Trophoblast cell (in vitro differentiated cells and primary cell): ENCODE data around the gene ERAP2.
A peak's percentile ranks its signal among the peaks of the same experiment; 100 is the strongest.

Experiments used
- DNase-seq, 2 donors: peaks; one replicate each; pipeline ENCODE4 v3.0.0-alpha.2; 2016
- H2AFZ ChIP-seq: 2 replicates; pipeline ENCODE4 v1.6.1; 2013; ENCODE audit warnings: low read length, moderate library complexity, mild to moderate bottlenecking; ENCODE audit not compliant: insufficient read depth, poor library complexity
- H2AK5ac ChIP-seq: 2 replicates; pipeline ENCODE4 v1.6.1; 2013; ENCODE audit warnings: mild to moderate bottlenecking, low read length
- H2BK120ac ChIP-seq: 2 replicates; pipeline ENCODE4 v1.6.1; 2013; ENCODE audit warnings: low read length, mild to moderate bottlenecking, moderate library complexity; ENCODE audit not compliant: insufficient read depth, poor library complexity
- H2BK12ac ChIP-seq: 2 replicates; pipeline ENCODE4 v1.6.1; 2013; ENCODE audit warnings: mild to moderate bottlenecking, low read length, moderate library complexity
- H2BK5ac ChIP-seq: 2 replicates; pipeline ENCODE4 v1.6.1; 2013; ENCODE audit warnings: low read length, low read depth, moderate library complexity, mild to moderate bottlenecking; ENCODE audit not compliant: poor library complexity
- H3K14ac ChIP-seq: 2 replicates; pipeline ENCODE4 v1.6.1; 2013; ENCODE audit warnings: mild to moderate bottlenecking, low read length
- H3K18ac ChIP-seq: 2 replicates; pipeline ENCODE4 v1.6.1; 2013; ENCODE audit warnings: mild to moderate bottlenecking, low read length
- H3K23ac ChIP-seq: 2 replicates; pipeline ENCODE4 v1.6.1; 2013; ENCODE audit warnings: low read length
- H3K27ac ChIP-seq: 2 replicates; pipeline ENCODE4 v1.5.1; 2013; ENCODE audit warnings: low read depth, mild to moderate bottlenecking, inconsistent platforms, low read length, moderate library complexity
- H3K27me3 ChIP-seq: 2 replicates; pipeline ENCODE4 v1.6.1; 2013; ENCODE audit warnings: inconsistent platforms, mild to moderate bottlenecking, low read length, moderate library complexity; ENCODE audit not compliant: insufficient read depth
- H3K36me3 ChIP-seq, 2 experiments: 1 replicate in 1 of 2; 2 replicates in 1 of 2; pipeline ENCODE4 v1.6.1; 2013; ENCODE audit warnings: low read length in 2 of 2, mild to moderate bottlenecking in 2 of 2, moderate library complexity in 1 of 2; ENCODE audit not compliant: insufficient read depth in 2 of 2, control insufficient read depth in 1 of 2
- H3K4ac ChIP-seq: 2 replicates; pipeline ENCODE4 v1.6.1; 2013; ENCODE audit warnings: low read depth, mild to moderate bottlenecking, low read length, moderate library complexity
- H3K4me1 ChIP-seq, 2 experiments: 1 replicate in 1 of 2; 2 replicates in 1 of 2; pipeline ENCODE4 v1.6.1; 2013; ENCODE audit warnings: low read length in 2 of 2, mild to moderate bottlenecking in 2 of 2, moderate library complexity in 1 of 2; ENCODE audit not compliant: insufficient read depth in 2 of 2, control insufficient read depth in 1 of 2
- H3K4me2 ChIP-seq: 2 replicates; pipeline ENCODE4 v1.6.1; 2013; ENCODE audit warnings: inconsistent platforms, mild to moderate bottlenecking, low read length, moderate library complexity
- H3K4me3 ChIP-seq: 2 replicates; pipeline ENCODE4 v1.5.1; 2013; ENCODE audit warnings: mild to moderate bottlenecking, low read depth, low read length, inconsistent platforms
- H3K79me1 ChIP-seq: one replicate; pipeline ENCODE4 v1.6.1; 2013; ENCODE audit warnings: low read length
- H3K79me2 ChIP-seq: 2 replicates; pipeline ENCODE4 v1.6.1; 2013; ENCODE audit warnings: low read length, mild to moderate bottlenecking; ENCODE audit not compliant: control insufficient read depth, insufficient read depth, poor library complexity
- H3K9ac ChIP-seq: 2 replicates; pipeline ENCODE4 v1.6.1; 2013; ENCODE audit warnings: mild to moderate bottlenecking, low read length
- H3K9me3 ChIP-seq: 2 replicates; pipeline ENCODE4 v1.6.1; 2013; ENCODE audit warnings: low read depth, mild to moderate bottlenecking, control low read depth, inconsistent platforms, low read length; ENCODE audit not compliant: insufficient read depth
- H4K12ac ChIP-seq: 2 replicates; pipeline ENCODE4 v1.6.1; 2013; ENCODE audit warnings: low read depth, mild to moderate bottlenecking, low read length, moderate library complexity
- H4K8ac ChIP-seq: 2 replicates; pipeline ENCODE4 v1.6.1; 2013; ENCODE audit warnings: low read depth, mild to moderate bottlenecking, low read length, moderate library complexity
- H4K91ac ChIP-seq: one replicate; pipeline ENCODE4 v1.6.1; 2013; ENCODE audit warnings: low read depth, mild to moderate bottlenecking, low read length, moderate library complexity
- WGBS: extraction: QIAGEN DNeasy Blood & Tissue Kit; methylation state at CpG from one replicate; pipeline ENCODE4 v1.1.7; 2013; ENCODE audit warnings: missing lambda C conversion rate; ENCODE audit not compliant: insufficient read length, insufficient coverage; ENCODE audit errors: extremely low coverage; 5-methylcytosine and 5-hydroxymethylcytosine counted together

ERAP2 gene

DNA sequence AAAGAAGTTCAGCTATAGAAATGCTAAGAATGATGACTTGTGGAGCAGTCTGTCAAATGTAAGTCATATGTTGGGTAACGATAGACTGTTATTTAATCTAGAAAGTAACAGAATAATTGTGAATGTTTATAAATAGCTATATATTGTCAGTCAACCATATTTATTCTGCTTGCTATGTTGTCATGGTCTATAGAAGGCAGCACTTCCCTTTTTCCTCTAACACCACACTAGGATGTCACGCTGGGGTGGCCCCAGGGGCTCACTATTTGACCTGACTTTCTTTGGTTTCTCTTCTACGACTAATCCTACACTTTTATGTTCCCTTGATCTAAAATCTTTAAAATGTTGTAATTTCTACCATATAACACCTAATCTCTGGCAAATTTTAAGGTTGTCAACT lies 20.5 kb downstream of the ERAP2 start:
- Histone ChIP-seq H3K9ac (no peak overlapping the region), H3K23ac (no peak overlapping the region), H3K4ac (no peak overlapping the region), H2BK12ac (no peak overlapping the region), H3K14ac (no peak overlapping the region), H4K12ac (no peak overlapping the region), H3K36me3 (no peaks in the 10 kb centered on the region), H3K27me3 (no peaks in the 10 kb centered on the region), H3K18ac (no peak overlapping the region), H3K79me2 (no peaks in the 10 kb centered on the region), H3K4me1 (peaks cover 3 to 4% of the 10 kb centered on the region in 2 experiments), H3K9me3 (no peaks in the 10 kb centered on the region), H2BK120ac (no peak overlapping the region), H3K4me2 (no peak overlapping the region), H4K91ac (no peak overlapping the region), H3K4me3 (no peak overlapping the region), H3K27ac (no peak overlapping the region), H2AFZ (no peak overlapping the region), H2BK5ac (no peak overlapping the region), H4K8ac (no peak overlapping the region), H2AK5ac (no peak overlapping the region), H3K79me1 (no peaks in the 10 kb centered on the region)
- no CpG with 5 or more reads among the region's 3 CpGs for whole genome bisulfite sequencing
- peak in 1 of 2 donors; percentile 12 for DNase-seq

GRCh38 chr5:96901384-96901783 lies 25.1 kb downstream of the ERAP2 start:
- no peak overlapping the region for H3K4ac ChIP-seq
- no peaks in the 10 kb centered on the region for H3K79me1 ChIP-seq
- H3K14ac ChIP-seq, result no peak overlapping the region
- peak in 1 of 2 donors; percentile 43 for DNase-seq
- H4K8ac ChIP-seq, result no peak overlapping the region
- H3K9me3 ChIP-seq, result no peaks in the 10 kb centered on the region
- no peak overlapping the region for H2AFZ ChIP-seq
- H2BK5ac ChIP-seq, result no peak overlapping the region
- H3K27me3 ChIP-seq, result no peaks in the 10 kb centered on the region
- no CpG with 5 or more reads among the region's 6 CpGs for WGBS
- H3K79me2 ChIP-seq, result no peaks in the 10 kb centered on the region
- H2BK12ac ChIP-seq, result no peak overlapping the region
- H3K4me1 ChIP-seq, result no peaks in the 10 kb centered on the region
- no peak overlapping the region for H3K4me2 ChIP-seq
- no peak overlapping the region for H4K12ac ChIP-seq
- no peak overlapping the region for H3K4me3 ChIP-seq
- H3K18ac ChIP-seq, result no peak overlapping the region
- no peak overlapping the region for H2BK120ac ChIP-seq
- no peaks in the 10 kb centered on the region for H3K36me3 ChIP-seq
- no peak overlapping the region for H3K27ac ChIP-seq
- H2AK5ac ChIP-seq, result no peak overlapping the region
- no peak overlapping the region for H4K91ac ChIP-seq
- no peak overlapping the region for H3K23ac ChIP-seq
- H3K9ac ChIP-seq, result no peak overlapping the region

- H3K4me1 ChIP-seq, result no peaks in the 10 kb centered on the region
- H4K91ac ChIP-seq, result no peak overlapping the region
- H2AK5ac ChIP-seq, result no peak overlapping the region
- H3K27ac ChIP-seq, result no peak overlapping the region
- H3K4ac ChIP-seq, result no peak overlapping the region
- H3K27me3 ChIP-seq, result no peaks in the 10 kb centered on the region
- no peak overlapping the region for H4K12ac ChIP-seq
- no peaks in the 10 kb centered on the region for H3K79me1 ChIP-seq
- H2BK120ac ChIP-seq, result no peak overlapping the region
- DNase-seq, result peak in 1 of 2 donors; percentile 58
- H2BK5ac ChIP-seq, result no peak overlapping the region
- H2AFZ ChIP-seq, result no peak overlapping the region
- H4K8ac ChIP-seq, result no peak overlapping the region
- H3K36me3 ChIP-seq, result no peaks in the 10 kb centered on the region
- H3K4me3 ChIP-seq, result no peak overlapping the region
- no CpG with 5 or more reads among the region's 1 CpG for WGBS
- no peak overlapping the region for H3K4me2 ChIP-seq
- no peaks in the 10 kb centered on the region for H3K79me2 ChIP-seq
- H3K9ac ChIP-seq, result no peak overlapping the region
- no peak overlapping the region for H3K23ac ChIP-seq
- no peak overlapping the region for H2BK12ac ChIP-seq
- no peaks in the 10 kb centered on the region for H3K9me3 ChIP-seq
- H3K18ac ChIP-seq, result no peak overlapping the region
- no peak overlapping the region for H3K14ac ChIP-seq
Measured at GRCh38 chr5:96901841-96902240, 25.5 kb downstream of the ERAP2 start.

- H3K4me1 ChIP-seq, result no peaks in the 10 kb centered on the region
- no peak overlapping the region for H3K14ac ChIP-seq
- no peaks in the 10 kb centered on the region for H3K9me3 ChIP-seq
- H2AK5ac ChIP-seq, result no peak overlapping the region
- H3K9ac ChIP-seq, result no peak overlapping the region
- no peak overlapping the region for H4K91ac ChIP-seq
- no peak overlapping the region for H2BK12ac ChIP-seq
- H3K18ac ChIP-seq, result no peak overlapping the region
- no peak overlapping the region for H3K23ac ChIP-seq
- H4K12ac ChIP-seq, result no peak overlapping the region
- no peaks in the 10 kb centered on the region for H3K27me3 ChIP-seq
- no peak overlapping the region for H2BK120ac ChIP-seq
- no peak overlapping the region for H3K27ac ChIP-seq
- H3K4me2 ChIP-seq, result no peak overlapping the region
- no peaks in the 10 kb centered on the region for H3K79me1 ChIP-seq
- no CpG with 5 or more reads among the region's 3 CpGs for WGBS
- no peak overlapping the region for H2AFZ ChIP-seq
- no peak overlapping the region for H3K4ac ChIP-seq
- no peaks in the 10 kb centered on the region for H3K79me2 ChIP-seq
- no peak overlapping the region for H3K4me3 ChIP-seq
- H2BK5ac ChIP-seq, result no peak overlapping the region
- DNase-seq, result peak; percentile 61 to 67
- H3K36me3 ChIP-seq, result no peaks in the 10 kb centered on the region
- no peak overlapping the region for H4K8ac ChIP-seq
Measured at GRCh38 chr5:96902876-96903275, 26.6 kb downstream of the ERAP2 start.
